HG02885 (cell line): ENCODE data around the gene TRDMT1.
"Not testable (repeated sequence)": the region's sequence is repeated elsewhere in the genome, so short reads cannot be mapped to it uniquely, and the experiment has no call there.

Experiments
- ATAC-seq: cut with Tn5 transposase; IDR thresholded peaks from one replicate; pipeline ENCODE4 v1.9.1; 2021; ENCODE audit warnings: mild to moderate bottlenecking; ENCODE audit not compliant: unreplicated experiment, poor library complexity

The TRDMT1 gene

GRCh38 chr10:17143055-17143690 lies 58.3 kb downstream of the TRDMT1 start:
- no peak for ATAC-seq

- ATAC-seq, result no peak
Measured at GRCh38 chr10:17141504-17142229, 59.8 kb downstream of the TRDMT1 start.

DNA sequence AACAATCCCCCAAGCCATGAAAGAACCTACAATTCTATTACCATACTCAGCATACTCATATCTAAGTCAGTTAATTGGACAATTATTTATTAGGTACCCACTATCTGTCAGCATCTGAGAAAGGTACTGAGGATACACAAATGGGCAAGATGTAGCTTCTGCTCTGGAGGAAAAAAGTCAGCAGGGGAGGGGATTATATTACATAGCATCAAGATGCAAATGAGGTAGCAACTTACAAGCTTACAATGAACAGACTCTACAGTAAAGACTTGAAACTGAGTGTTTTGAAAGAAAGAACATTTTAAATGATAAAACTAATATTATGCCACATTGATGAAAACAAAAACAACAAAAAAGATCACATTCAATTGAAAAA lies 61.1 kb downstream of the TRDMT1 start:
- no peak for ATAC-seq

DNA sequence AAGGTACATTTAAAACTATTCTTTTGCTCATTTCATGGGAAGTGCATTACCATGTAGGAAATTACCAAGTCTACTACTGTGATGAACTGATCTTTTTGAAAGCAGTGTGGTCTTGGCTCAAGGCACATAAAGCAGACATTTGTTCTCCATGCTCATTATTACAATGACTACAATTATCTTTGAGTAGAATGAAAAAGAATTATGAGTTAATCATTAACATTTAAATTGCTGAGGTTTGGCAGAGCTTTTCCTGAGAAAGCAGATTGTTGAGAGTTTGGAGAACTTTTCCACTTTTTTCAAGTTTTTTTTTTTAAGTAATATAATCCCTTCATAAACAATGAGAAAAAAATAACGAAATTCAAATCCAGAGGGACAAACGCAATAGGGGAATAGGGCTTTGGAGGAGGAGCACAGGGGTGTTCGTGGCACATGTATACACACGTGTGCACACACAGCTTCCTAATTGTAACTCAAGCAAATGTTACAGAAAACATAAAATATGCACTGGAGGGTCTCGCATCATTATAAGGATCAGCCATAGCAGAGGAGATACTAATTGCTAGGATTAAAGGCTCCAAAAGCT lies 62.9 kb downstream of the TRDMT1 start:
- no peak for ATAC-seq

DNA sequence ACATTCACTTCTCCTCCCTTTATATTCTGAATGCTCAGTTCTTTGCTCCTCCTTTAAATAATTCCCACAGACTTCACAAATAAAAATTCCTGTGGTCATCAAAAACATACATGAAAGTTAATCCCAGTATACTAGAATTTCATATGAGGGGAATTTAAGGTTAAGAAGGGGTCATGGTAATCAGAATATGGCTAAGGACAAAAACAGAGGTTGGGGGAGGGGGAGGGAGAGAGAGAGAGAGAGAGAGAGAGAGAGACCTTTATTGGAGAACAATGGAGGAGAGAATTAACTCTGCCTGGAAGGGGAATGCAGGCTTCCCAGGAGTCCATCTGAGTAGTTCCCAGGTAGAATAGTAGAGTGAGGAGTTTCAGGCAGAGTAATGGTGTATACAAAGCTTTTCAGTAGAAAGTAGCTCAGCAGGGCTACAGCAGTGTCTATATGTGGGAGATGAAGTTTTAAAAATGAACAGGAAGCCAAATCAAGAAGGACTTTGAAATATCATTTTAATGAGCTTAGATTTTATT lies 66.7 kb downstream of the TRDMT1 start:
- ATAC-seq, result no peak

GRCh38 chr10:17134282-17134681 lies 67.2 kb downstream of the TRDMT1 start:
- ATAC-seq, result no peak

DNA sequence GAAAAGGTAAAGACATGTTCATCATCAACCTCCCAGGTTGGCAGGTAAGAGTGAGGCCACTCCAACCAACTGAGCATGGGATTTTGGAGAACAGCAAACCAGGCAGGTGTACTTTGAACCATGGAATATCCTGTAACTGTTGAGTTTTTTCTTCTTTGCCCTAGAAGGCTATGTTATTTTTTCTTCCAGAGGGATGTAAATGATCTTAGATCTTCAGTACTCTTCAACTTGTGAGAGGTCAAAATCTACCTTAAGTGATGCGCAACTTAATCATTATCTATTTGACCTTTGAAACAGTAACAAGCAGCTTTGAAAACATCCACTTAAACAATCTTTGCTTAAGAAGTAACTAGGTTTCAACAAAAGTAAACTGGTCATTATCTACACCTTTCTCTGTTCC lies 71.7 kb downstream of the TRDMT1 start, which contains the start of gene CUBN:
CUBN (minus strand) TSS at position 71 of the 400 bp plus-strand sequence; CDS start at position 25, 46 bp downstream.
- ATAC-seq, result no peak

DNA sequence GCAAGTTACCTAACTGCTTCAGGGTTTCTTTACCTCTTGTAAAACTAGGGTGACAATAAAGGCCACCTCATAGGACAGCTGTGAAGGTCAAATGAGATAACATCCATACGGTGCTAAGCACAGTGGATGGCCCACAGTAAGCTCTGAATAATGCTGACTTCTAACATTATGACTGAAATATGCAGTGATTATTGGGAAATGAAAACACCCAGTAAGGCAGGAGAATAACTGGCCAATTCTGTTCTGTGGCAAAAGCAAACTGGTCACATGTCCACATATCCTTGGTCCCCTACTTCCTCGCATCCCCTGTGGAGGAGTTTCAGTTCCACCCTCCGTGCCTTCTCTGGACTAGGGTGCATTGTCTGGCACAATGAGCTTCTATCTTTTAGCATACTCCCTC lies 73.2 kb downstream of the TRDMT1 start:
- no peak for ATAC-seq

DNA sequence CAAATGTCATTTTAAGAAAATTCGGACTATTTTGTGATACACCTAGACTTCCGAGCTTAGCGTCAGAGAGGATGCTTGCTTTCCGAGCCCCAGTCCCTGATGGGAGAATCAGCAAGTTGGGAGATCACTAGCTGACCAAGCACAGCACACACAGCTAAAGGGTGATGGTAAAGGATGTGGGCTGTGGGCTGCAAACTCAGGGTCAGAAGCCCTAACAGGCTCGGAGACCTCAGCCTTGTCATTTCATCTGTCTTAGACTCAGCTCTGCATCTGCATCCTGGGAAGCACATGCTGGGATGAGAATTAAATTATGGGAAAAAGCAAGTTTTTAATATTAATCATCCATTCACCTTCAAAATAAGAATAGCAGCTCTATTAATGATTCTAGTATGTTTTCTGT lies 75.1 kb downstream of the TRDMT1 start:
- ATAC-seq, result no peak

DNA sequence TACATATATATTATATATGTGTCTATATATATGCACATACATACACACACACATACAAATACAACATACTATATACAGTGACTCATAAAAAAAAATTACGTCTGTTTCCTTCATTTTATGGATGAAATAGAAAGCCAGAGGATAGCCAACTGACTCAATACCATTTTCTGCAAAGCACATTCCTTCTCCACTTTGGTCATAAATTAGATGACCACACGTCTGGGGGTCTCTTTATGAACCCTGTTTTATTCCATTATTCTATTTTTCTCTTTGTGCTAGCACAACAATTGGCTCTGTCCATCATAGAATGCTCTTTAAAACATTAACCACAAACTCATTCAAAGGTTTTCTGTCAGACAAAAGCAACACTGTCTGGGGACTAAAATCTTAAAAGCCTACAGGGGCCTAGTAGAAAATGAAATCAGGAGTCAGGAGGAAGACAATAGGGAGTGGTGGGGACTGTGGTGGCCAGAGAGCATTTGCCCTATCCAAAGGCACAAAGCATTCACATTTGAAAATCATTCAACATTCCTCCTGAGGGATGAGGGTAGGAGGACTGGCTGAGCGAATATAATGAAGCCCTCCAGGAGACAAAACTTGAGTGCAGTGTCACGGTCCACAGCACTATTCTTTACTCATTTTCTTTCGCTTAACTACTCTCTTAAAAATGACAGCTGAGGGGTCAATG lies 76.1 kb downstream of the TRDMT1 start:
- ATAC-seq, result no peak

GRCh38 chr10:17123961-17124360 lies 77.5 kb downstream of the TRDMT1 start:
- ATAC-seq, result no peak

- no peak for ATAC-seq
Measured at GRCh38 chr10:17122726-17123661, 78.5 kb downstream of the TRDMT1 start.

DNA sequence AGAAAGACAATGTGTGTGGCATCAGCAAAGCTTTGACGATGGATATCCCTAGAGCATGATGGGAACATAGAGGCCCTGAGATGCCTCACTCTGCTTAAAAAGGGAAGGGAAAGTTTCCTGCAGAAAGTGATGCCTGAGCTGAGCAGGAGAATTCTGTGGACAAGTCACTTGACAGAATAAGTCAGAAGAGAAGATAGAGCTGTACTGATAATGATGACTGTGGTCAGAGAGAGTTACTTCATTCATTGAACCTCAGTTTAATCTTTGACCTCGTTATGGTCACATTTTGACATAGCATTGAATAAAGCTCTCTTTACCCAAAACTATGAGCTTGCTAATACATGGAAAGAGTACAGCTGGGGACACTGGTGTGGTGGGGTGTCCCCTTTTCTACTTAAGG lies 79.4 kb downstream of the TRDMT1 start:
- no peak for ATAC-seq

DNA sequence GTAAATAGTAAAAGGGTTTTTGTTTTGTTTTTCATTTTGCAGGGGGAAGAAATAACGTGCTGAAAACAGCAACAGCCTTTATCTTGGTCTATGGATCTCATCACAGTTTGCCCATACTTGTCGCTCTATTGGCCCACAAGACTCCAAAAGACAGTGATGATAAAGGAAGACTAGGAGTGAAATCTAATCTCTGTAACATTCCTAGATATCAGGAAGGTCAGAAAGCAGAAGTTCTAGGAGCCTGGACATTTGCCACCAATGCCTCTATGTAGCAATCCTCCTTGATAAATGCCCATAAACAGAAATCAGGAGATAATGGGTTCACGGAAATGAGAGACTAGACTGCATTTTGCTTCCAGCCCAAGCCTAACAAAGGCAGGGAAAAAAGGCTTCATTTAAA lies 80.8 kb downstream of the TRDMT1 start:
- ATAC-seq, result no peak

DNA sequence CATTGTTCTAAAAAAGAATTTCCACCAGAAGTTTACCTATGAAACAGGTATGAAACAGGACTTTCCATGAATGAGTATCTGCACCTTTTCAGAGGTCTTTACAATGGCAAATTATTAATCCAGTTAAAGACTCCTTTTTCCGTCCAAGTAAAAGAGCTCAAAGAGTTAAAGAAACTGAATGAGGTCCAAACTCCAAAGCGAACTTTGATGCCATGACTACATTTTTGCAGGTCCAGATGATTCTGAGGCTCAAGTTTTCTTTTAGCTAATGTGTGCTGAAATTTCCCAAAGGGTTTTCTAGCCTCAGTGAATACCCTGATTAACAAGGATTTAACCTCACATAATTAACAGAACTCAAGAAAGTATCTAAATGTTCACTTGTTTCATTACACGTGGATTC lies 81.6 kb downstream of the TRDMT1 start:
- no peak for ATAC-seq

GRCh38 chr10:17116193-17116592 lies 85.3 kb downstream of the TRDMT1 start:
- no peak for ATAC-seq

- ATAC-seq, result no peak
Measured at GRCh38 chr10:17115683-17116082, 85.8 kb downstream of the TRDMT1 start.

DNA sequence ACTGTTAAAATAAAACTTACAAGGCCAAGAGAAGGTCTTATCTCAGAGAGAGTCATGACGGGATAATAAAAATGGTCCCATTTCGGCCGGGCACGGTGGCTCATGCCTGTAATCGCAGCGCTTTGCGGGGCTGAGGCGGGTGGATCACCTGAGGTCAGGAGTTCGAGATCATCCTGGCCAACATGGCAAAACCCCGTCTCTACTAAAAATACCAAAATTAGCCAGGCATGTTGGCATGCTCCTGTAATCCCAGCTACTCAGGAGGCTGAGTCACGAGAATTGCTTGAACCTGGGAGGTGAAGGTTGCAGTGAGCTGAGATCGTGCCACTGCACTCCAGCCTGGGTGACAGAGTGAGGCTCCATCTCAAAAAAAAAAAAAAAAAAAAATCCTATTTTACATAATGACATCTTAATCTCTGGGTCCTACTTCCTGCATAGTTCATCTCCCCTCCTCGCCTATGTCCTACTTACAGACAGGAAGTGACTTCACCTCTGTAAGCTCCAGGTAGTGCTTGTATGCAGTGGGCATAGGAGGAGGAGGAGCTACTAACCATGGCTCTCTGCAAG lies 86.5 kb downstream of the TRDMT1 start:
- not testable (repeated sequence) for ATAC-seq

GRCh38 chr10:17113889-17114540 lies 87.5 kb downstream of the TRDMT1 start:
- ATAC-seq, result no peak
